GM21526 (cell line): ENCODE data around the gene SPINT2.
"Not testable (repeated sequence)": the region's sequence is repeated elsewhere in the genome, so short reads cannot be mapped to it uniquely, and the experiment has no call there.

ENCODE experiments used
- ATAC-seq: cut with Tn5 transposase; IDR thresholded peaks from one replicate; pipeline ENCODE4 v1.9.1; 2021; ENCODE audit warnings: moderate library complexity; ENCODE audit not compliant: unreplicated experiment, low FRiP score

Gene SPINT2

DNA sequence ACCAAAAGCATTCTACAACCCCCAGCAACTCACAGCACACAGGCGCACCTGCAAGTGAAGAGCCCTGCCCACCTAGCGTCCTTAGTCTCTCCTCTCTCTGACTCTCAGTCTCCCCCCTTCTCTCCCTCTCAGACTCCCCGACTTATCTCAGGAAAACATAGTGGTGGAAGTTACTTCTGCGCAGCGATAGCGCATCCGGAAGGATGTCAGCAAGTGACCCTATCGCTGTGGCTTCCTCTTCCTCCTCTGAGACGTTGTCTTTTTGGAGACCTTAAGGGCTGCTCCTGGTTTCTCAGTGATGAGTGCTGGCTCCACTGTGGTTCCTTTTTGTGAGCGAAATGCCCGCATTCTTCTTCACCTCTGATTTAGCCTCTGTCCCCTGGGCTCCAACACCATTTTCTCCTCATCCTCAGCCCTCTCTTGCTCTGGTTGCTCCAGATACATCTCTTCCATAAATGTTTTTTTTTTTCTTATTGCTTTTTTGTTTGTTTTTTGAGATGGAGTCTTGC is 52.8 kb downstream of the SPINT2 start:
- no peak for ATAC-seq

DNA sequence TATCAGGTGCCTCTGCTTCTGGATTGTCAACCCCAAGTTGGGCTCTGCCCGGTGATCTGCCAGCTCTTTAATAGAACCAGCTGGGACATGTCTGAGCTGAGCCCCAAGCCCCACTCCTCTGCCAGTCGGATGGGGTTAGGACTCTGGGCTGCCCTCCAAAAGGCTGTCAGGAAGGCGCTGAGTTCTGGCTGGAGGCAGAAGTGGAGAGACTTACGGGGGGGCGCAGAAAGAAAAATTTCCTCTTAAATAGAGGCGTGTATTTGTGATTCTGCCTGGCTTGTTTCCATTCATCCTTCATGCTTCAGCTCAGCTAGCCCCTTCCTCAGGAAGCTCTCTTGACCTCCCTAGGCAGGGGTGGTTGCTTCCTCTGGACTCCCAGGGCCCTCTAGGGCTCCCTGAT is 54.3 kb downstream of the SPINT2 start:
- no peak for ATAC-seq

DNA sequence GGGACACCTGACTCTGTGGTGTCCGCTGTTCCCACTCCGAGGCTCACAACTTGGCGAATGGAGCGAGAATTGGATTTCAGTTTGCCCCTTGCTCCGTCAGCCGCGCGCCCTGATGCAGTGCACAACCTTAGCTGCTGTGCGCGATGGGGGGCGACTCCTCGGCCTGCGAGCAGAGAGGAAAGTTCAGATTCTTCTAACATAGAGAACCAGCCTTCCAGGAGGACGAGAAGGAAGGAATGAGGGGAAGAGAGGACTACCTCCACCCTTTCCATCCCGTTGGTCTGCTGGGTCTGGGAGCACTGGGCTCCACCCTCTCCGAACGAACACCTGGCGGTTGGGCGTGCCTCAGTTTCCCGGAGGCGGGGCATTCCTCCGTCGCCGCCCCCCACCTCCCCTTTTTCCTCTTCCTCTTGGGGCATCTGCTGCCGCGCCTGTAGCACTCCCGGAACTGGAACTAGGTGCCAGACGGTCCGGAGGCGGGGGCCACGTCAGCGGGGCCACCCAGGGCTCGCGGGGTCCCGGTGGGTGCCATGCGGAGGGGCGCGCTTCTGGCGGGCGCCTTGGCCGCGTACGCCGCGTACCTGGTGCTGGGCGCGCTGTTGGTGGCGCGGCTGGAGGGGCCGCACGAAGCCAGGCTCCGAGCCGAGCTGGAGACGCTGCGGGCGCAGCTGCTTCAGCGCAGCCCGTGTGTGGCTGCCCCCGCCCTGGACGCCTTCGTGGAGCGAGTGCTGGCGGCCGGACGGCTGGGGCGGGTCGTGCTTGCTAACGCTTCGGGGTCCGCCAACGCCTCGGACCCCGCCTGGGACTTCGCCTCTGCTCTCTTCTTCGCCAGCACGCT is 55.3 kb downstream of the SPINT2 start, which contains the start of gene KCNK6:
Gene KCNK6 (plus strand): TSS at position 425 of the 838 bp plus-strand sequence. CDS start 106 bp downstream, at position 531.
- no peak for ATAC-seq

DNA sequence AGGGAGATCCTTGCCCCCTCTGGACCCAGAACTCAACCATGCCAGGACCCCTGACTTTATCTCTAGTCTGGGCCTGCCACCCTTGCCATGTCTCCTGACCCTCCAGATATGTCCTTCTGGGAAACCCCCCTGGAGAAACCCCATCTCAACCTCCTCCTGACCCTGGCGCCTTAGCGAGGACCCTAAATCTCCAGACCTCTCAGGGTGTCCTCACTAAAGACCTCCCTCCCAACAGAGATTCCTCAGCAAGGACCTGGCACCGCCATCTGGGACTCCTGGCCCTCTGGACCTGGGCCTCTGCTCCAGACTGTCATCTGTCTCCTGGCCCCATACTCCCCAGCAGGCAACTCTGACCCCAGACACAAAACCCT is 56.6 kb downstream of the SPINT2 start:
- no peak for ATAC-seq

DNA sequence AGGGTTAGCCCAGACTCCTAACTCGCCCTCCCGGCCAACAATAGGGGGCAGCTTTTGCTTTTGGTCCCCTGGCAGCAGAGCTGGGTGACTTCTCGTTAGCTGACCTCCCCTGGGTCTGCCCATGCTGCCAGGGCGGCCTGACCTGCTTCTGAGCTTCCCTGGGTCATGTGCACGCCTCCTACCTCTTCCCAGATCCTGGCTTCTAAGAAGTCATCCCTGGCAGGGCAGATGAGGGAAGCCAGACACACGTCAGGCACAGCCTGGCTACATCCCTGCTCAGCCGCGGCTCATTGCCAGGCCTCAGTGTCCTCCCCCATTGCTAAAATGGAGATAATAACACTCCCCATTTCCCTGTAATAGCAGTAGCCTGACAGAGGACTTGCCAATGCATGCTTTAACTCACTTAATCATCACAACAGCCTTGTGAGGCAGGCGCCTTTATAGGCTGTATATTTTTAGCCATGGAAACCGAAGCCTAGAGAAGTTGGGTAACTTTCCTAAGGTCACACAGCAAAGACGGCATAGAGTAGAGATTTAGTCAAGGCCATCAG is 57.3 kb downstream of the SPINT2 start:
- no peak for ATAC-seq

DNA sequence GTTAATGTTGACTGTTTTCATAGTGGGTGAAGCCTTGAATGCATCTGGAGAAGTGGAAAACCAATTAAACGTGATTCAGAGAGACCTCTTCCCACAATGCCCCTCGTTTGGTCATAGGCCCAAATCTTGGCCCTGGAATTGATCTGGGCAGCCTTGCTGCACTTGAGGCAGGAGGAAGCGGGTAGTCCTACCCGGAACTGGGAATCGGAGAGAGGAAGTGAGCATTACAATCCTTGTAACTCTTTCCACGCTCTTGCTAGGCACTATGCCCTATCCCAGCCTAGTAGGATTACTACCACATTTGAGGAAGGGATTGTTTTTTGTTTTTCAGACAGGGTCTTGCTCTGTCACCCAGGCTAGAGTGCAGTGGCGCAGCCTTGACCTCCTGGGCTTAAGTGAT is 58.9 kb downstream of the SPINT2 start:
- ATAC-seq, result no peak

DNA sequence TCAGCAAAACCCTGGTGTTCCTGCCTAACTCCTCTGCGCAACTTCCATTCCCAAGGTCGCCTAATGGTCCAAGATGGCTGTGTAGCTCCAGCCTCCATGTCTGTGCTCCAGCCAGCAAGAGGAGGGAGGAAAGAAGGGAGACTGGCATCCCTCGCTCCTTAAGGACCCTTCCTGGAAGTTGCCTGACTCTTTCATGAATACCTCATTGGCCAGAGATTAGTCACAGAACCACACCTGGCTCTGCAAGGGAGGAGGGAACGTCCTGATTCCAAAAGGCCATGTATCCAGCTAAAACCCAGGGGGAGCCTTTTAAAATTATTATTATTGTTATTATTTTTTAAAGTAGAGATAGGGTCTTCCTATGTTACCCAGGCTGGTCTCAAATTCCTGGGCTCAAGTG is 60.1 kb downstream of the SPINT2 start:
- no peak for ATAC-seq

DNA sequence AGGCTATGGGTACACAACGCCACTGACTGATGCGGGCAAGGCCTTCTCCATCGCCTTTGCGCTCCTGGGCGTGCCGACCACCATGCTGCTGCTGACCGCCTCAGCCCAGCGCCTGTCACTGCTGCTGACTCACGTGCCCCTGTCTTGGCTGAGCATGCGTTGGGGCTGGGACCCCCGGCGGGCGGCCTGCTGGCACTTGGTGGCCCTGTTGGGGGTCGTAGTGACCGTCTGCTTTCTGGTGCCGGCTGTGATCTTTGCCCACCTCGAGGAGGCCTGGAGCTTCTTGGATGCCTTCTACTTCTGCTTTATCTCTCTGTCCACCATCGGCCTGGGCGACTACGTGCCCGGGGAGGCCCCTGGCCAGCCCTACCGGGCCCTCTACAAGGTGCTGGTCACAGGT is 62.2 kb downstream of the SPINT2 start:
- no peak for ATAC-seq

DNA sequence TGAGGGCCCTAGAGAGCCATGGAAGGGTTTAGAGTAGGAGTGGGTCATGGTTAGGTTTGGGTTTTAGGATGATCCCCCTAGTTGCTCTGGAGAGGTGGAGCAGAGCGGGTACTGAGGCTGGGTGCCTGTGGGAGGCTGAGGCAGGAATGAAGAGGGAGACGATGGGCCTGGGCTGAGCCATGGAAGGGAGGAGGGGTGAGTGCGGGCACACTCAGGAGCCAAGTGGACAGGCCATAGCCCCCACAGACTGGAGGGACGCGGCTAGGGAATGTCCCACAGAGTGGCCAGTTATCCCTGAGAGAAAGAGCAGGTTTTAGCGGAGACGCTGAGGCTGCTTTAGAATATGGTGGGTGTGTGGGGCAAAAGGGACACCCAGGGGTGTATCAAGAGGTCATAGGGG is 65.3 kb downstream of the SPINT2 start:
- ATAC-seq, result no peak

DNA sequence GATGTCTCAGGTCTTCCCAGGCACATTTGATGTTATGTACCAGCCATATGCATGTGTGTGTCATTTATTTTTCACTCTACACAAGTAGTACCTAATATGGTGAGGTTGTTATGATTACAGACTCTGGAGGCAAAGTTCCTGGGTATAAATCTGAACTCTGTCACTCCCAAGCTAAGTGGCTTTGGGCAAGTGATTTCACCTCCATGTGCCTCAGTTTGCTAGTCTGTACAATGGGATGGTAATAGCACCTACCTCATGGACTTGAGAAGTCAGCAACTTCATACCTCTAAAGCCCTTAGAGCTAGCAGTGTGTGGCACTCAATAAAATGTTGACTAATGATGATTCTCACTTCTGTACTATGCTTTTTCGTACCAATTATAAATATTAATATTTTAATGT is 67.4 kb downstream of the SPINT2 start:
- no peak for ATAC-seq

DNA sequence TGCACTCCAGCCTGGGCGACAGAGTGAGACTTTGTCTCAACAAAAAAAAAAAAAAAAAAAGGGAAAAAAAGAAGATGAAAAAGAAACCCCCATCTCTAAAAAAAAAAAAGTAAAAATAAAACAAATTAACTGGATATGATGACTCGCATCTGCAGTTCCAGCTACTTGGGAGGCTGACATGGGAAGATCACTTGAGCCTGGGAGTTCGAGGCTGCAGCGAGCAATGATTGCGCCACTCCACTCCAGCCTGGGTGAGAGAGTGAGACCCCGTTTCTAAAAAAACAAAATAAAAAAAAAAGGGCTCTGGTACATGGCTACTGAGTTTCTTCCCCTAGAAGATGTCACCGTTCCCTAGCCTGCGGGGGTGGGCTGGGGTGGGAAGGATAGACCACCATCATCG is 68.9 kb downstream of the SPINT2 start:
- no peak for ATAC-seq

DNA sequence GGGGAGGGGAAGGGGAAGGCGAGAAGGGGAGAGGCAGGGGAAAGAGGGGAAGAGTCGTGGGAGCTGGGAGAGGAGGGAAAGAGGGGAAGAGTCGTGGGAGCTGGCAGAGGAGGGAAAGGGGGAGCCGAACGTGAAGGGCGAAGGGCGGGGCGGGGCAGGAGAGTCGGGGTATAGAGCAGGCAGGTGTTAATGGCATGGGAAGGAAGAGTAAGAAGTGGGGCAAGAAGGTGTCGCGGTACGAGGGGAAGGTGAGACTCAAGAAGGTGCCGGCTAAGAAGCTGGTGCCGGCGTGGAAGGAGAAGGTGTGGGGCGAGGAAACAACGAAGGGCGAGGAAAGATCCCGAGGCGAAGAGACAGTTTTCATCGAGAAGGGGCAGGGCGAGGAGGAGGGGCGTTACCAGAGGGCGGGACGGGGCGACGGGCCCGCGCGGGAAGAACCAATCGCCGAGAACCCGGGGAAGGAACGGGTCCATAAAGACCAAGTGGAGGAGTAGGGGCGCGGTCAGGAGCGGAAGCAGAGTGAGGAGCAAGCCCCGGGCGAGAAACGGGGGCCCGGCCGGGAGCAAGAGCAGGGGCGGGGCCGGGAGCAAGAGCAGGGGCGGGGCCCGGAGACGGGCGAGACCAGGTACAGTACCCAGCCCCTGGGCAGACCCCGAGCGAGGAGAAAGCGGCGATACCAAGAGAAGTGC is 71.7 kb downstream of the SPINT2 start:
- peak; percentile 60 for ATAC-seq

DNA sequence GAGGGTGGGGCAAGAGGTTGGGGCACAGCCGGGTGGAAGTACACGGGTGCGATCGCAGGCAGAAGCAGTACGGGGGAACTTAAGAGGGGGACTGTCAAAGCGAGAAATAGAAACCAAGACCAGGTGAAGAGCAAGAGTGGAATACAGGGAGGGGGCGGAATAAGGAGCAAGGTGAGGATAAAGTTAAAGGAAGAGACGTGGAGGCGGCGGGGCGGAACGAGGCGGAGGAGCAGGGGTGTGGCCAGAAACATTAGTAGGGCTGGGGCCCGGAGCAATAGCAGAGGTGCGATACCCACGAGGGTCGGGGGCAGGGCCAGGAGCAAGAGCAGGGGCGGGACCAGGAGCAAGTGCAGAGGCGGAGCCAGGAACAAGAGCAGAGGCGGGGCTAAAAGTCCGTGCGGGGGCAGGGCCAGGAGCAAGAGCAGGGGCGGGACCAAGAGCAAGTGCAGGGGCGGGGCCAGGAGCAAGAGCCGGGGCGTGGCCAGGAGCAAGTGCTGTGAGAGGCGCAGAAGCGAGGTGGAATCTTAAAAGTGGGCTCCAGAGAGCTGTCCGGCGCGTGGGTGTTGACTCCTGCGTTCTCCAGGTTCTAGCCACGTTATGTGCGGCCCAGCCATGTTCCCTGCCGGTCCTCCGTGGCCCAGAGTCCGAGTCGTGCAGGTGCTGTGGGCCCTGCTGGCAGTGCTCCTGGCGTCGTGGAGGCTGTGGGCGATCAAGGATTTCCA is 72.4 kb downstream of the SPINT2 start:
- ATAC-seq, result peak; percentile 42

DNA sequence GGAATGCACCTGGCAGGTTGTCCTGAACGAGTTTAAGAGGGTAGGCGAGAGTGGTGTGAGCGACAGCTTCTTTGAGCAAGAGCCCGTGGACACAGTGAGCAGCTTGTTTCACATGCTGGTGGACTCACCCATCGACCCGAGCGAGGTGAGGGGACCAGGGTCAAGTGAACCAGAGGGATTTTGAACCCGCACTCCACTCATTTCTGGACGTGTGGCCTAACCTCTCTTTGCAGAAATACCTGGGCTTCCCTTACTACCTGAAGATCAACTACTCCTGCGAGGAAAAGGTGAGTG is 72.9 kb downstream of the SPINT2 start:
- no peak for ATAC-seq

DNA sequence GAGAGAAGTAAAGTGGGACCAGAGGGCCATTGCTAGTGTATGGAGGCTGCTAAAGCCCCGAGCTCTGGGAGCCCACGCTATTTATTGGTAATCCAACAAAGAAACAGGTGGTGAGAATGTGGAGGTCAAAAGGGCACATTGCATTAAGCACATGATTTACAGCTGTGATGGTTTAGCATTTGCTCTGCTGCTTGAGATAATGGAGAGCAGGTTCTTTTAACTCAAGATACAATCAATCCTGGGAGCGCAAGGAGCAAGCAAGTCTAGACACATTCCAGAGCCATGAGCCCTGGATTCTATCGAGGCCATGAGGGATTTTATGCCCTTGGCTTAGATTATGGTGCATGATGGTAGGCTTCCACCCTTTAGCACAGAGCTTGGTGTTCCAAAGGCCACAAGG is 74.6 kb downstream of the SPINT2 start:
- ATAC-seq, result not testable (repeated sequence)

DNA sequence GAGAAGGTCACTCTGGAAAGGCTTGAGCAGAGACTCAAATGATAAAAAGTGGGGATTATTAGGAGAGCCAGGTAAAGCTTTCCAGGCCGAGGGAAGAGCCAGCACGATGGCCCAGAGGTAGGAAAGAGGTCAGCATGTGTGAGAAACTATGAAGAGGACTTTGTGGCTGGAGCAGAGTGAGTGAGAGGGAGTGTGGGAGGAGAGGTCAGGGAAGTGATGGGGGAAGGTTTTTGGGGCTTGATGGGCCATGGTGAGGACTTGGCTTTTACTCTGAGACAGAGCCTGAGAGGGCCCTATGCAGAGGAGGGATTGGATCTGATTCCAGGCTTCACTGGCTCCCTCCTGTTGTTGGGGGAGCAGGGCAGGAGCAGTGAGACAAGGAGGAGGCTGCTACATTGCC is 76.6 kb downstream of the SPINT2 start:
- no peak for ATAC-seq
